ENCODE measurements around the gene HCST. TPM values are rescaled to one million over a fixed set of nuclear protein-coding genes. Genes with fewer than 3 reads are reported as not detected.
A peak's percentile ranks its signal among the peaks of the same experiment; 100 is the strongest.

Gene HCST
- total and polyA plus RNA-seq, 10 donors: 31.5 to 130 (median 63.9) TPM

- TF ChIP-seq POLR2AphosphoS5 (IDR thresholded peaks at IDR 0.05) (peak in 2 of 3 donors; percentile 41 to 72), CTCF (IDR thresholded peaks at IDR 0.05 in 8 of 11, conservative IDR thresholded peaks at IDR 0.05 in 3 of 11) (no peak), POLR2A (IDR thresholded peaks at IDR 0.05) (no peak)
- Histone ChIP-seq H3K9me3 (no peaks in the 10 kb centered on the region), H3K36me3 (no peaks in the 10 kb centered on the region), H3K27me3 (replicated peaks in 1 of 7) (peaks cover 0 to 51% (median 15%) of the 10 kb centered on the region in 7 donors), H3K4me3 (no peak overlapping the region), H3K27ac (no peak overlapping the region), H3K4me1 (peaks cover 0 to 15% (median 2%) of the 10 kb centered on the region in 6 donors)
- intact Hi-C loops (cut with DNase I; ENCODE audit: low total_unique reads): no loop called here
- WGBS, 5 donors: 3 to 5% (median 5%) methylated on average over 28 of the region's 28 CpGs
- peak; percentile 91 for DNase-seq
Observed at GRCh38 chr19:35879770-35880317, 22.5 kb upstream of the HCST start.

GRCh38 chr19:35882114-35882832, 20.1 kb upstream of the HCST start:
- Histone ChIP-seq H3K36me3 (peaks cover 0 to 19% (median 6%) of the 10 kb centered on the region in 6 donors), H3K4me3 (no peak overlapping the region), H3K9me3 (no peaks in the 10 kb centered on the region), H3K4me1 (peaks cover 0 to 15% (median 2%) of the 10 kb centered on the region in 6 donors), H3K27me3 (replicated peaks in 1 of 7) (peaks cover 0 to 38% (median 15%) of the 10 kb centered on the region in 7 donors), H3K27ac (peak overlapping the region in 1 of 8 donors; percentile 4)
- 29 to 42% (median 33%) methylated on average over 8 of the region's 8 CpGs for WGBS, 5 donors
- no peak for DNase-seq
- TF ChIP-seq CTCF (IDR thresholded peaks at IDR 0.05 in 8 of 11, conservative IDR thresholded peaks at IDR 0.05 in 3 of 11): peak; percentile 52 to 85 (median 66)
- no peak for TF ChIP-seq POLR2AphosphoS5 (IDR thresholded peaks at IDR 0.05)
- intact Hi-C loops (cut with DNase I; ENCODE audit: low total_unique reads): no loop called here

- Histone ChIP-seq H3K27ac (no peak overlapping the region), H3K4me3 (no peak overlapping the region), H3K27me3 (replicated peaks in 1 of 7) (peaks cover 0 to 22% (median 11%) of the 10 kb centered on the region in 7 donors), H3K4me1 (peaks cover 0 to 15% (median 2%) of the 10 kb centered on the region in 6 donors), H3K36me3 (peaks cover 0 to 35% (median 22%) of the 10 kb centered on the region in 6 donors), H3K9me3 (no peaks in the 10 kb centered on the region)
- no peak for DNase-seq
- TF ChIP-seq POLR2AphosphoS5 (IDR thresholded peaks at IDR 0.05) (peak in 1 of 3 donors; percentile 25), POLR2A (IDR thresholded peaks at IDR 0.05) (no peak), CTCF (IDR thresholded peaks at IDR 0.05 in 8 of 11, conservative IDR thresholded peaks at IDR 0.05 in 3 of 11) (no peak)
- 44 to 72% (median 60%) methylated on average over 2 of the region's 2 CpGs for WGBS, 5 donors
- intact Hi-C loops (cut with DNase I; ENCODE audit: low total_unique reads): loop anchor here (2.0 kb wide), 1 partner anchor 47 kb away; no protein-coding TSS in a partner anchor
Observed at GRCh38 chr19:35883882-35884281, 18.4 kb upstream of the HCST start.

DNA sequence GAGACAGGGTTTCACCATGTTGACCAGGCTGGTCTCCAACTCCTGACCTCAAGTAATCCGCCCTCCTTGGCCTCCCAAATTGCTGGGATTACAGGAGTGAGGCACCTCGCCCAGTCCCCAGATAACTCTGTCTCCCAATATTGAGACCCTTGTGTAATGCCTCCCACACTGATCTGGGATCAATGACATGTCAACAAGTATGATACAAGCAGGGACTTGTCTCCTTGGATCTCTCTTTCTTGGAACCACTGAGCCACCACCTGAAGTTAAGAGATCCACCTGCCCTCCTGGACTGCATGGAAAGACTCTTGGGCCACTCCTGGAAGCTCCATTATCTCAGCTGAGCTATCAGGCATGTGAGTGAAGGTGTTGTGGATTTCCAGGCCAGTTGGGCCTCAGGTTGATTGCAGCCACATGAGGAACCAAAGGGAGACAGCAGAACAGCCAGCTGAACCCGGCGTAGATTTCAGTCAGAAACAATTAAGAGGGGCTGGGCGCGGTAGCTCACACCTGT, 17.0 kb upstream of the HCST start:
- no peak overlapping the region for H3K4me3 ChIP-seq
- H3K27me3 ChIP-seq (replicated peaks in 1 of 7): peaks cover 0 to 8% (median 0%) of the 10 kb centered on the region in 7 donors
- H3K9me3 ChIP-seq: no peaks in the 10 kb centered on the region
- no peak overlapping the region for H3K27ac ChIP-seq
- WGBS, 5 donors: 90 to 97% (median 95%) methylated on average over 6 of the region's 6 CpGs
- peaks cover 0 to 7% (median 2%) of the 10 kb centered on the region in 6 donors for H3K4me1 ChIP-seq
- peaks cover 5 to 49% (median 36%) of the 10 kb centered on the region in 6 donors for H3K36me3 ChIP-seq
- TF ChIP-seq CTCF (IDR thresholded peaks at IDR 0.05 in 8 of 11, conservative IDR thresholded peaks at IDR 0.05 in 3 of 11): no peak
- TF ChIP-seq POLR2AphosphoS5 (IDR thresholded peaks at IDR 0.05): peak in 2 of 3 donors; percentile 25 to 58
- DNase-seq: no peak
- intact Hi-C loops (cut with DNase I; ENCODE audit: low total_unique reads): loop anchor here (2.0 kb wide), 1 partner anchor 46 kb away; no protein-coding TSS in a partner anchor

Measured in spleen (tissue), 11 donors.